ENCODE results near the gene UGT1A1.
A peak's percentile ranks its signal among the peaks of the same experiment; 100 is the strongest.
"Not testable (repeated sequence)": the region's sequence is repeated elsewhere in the genome, so short reads cannot be mapped to it uniquely, and the experiment has no call there.

UGT1A1 gene

GRCh38 chr2:233760043-233760442 is at the start of gene UGT1A1:
TSS of gene UGT1A1 (plus strand) at chr2:233760270. CDS start at chr2:233760288, 18 bp downstream.
- no peak for DNase-seq

GRCh38 chr2:233711312-233712008 is 48.6 kb upstream of the UGT1A1 start:
- DNase-seq: peak; percentile 7

DNA sequence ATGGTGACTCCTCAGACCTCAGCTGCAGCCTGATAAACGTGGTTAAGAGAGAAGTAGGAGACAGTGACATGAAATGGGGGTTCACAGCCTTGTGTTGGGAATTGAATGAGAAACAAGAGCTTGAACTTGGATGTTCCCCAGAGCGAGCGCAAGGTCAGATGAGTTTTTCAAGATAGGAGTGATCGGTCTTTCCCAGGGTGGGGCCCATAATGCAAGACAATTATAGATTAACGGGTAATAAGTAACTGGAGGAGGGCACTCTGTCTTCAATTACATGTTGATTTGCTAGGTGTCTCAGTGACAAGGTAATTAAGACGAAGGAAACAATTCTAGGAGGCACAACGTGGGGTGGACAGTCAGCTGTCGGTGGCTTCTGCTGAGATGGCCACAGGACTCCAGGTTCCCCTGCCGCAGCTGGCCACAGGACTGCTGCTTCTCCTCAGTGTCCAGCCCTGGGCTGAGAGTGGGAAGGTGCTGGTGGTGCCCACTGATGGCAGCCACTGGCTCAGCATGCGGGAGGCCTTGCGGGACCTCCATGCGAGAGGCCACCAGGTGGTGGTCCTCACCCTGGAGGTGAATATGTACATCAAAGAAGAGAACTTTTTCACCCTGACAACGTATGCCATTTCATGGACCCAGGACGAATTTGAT is 47.3 kb upstream of the UGT1A1 start, which contains the start of gene UGT1A5:
UGT1A5 (plus strand) TSS at position 297 of the 651 bp plus-strand sequence; CDS start at position 382, 85 bp downstream.
- no peak for DNase-seq

DNA sequence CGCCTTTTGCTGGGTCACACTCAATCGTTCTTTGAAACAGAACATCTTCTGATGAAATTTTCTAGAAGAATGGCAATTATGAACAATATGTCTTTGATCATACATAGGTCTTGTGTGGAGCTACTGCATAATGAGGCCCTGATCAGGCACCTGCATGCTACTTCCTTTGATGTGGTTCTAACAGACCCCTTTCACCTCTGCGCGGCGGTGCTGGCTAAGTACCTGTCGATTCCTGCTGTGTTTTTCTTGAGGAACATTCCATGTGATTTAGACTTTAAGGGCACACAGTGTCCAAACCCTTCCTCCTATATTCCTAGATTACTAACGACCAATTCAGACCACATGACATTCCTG is 46.8 kb upstream of the UGT1A1 start:
- DNase-seq: no peak

GRCh38 chr2:233714121-233714520 is 45.9 kb upstream of the UGT1A1 start:
- no peak for DNase-seq

DNA sequence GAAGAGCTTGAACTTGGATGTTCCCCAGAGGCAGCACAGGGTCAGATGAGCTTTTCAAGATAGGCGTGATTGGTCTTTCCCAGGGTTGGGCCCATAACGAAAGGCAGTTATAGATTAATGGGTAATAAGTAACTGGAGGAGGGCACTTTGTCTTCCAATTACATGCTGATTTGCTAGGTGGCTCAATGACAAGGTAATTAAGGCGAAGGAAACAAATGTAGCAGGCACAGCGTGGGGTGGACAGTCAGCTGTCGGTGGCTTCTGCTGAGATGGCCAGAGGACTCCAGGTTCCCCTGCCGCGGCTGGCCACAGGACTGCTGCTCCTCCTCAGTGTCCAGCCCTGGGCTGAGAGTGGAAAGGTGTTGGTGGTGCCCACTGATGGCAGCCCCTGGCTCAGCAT is 41.5 kb upstream of the UGT1A1 start, which contains the start of gene UGT1A4:
UGT1A4 (plus strand) TSS at position 185 of the 400 bp plus-strand sequence; CDS start at position 270, 85 bp downstream.
- no peak for DNase-seq

DNA sequence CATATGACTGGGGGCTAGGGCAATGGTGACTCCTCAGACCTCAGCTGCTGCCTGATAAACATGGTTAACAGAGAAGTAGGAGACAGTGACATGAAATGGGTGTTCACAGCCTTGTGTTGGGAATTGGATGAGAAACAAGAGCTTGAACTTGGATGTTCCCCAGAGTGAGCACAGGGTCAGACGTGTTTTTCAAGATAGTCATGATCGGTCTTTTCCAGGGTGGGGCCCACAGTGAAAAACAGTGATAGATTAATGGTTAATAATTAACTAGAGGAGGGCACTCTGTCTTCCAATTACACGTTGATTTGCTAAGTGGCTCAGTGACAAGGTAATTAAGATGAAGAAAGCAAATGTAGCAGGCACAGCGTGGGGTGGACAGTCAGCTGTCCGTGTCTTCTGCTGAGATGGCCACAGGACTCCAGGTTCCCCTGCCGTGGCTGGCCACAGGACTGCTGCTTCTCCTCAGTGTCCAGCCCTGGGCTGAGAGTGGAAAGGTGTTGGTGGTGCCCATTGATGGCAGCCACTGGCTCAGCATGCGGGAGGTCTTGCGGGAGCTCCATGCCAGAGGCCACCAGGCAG is 31.3 kb upstream of the UGT1A1 start, which contains the start of gene UGT1A3:
UGT1A3 (plus strand) TSS at position 320 of the 579 bp plus-strand sequence; CDS start at position 405, 85 bp downstream.
- no peak for DNase-seq

DNA sequence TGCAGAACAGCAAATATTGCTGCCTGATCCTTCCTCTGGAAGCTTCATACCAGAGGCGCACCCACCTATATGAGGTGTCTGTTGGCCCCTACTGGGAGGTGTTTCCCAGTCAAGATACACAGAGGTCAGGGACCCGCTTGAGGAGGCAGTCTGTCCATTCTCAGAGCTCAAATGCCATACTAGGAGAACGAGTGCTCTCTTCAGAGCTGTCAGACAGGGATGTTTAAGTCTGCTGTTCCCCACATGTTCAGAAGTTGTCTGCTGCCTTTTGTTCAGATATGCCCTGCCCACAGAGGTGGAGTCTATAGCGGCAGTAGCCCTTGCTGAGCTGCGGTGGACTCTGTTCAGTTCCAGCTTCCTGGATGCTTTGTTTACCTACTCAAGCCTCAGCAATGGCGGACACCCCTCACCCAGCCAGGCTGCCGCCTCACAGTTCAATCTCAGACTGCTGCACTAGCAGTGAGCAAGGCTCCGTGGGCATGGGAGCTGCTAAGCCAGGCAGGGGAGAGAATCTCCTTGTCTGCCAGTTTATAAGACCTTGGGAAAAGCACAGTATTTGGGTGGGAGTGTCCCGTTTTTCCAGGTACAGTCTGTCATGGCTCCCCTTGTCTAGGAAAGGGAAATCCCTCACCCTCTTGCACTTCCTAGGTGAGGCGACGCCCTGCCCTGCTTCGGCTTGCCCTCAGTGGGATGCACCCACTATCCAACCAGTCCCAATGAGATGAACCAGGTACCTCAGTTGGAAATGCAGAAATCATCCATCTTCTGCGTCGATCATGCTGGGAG is 23.0 kb upstream of the UGT1A1 start:
- not testable (repeated sequence) for DNase-seq

DNA sequence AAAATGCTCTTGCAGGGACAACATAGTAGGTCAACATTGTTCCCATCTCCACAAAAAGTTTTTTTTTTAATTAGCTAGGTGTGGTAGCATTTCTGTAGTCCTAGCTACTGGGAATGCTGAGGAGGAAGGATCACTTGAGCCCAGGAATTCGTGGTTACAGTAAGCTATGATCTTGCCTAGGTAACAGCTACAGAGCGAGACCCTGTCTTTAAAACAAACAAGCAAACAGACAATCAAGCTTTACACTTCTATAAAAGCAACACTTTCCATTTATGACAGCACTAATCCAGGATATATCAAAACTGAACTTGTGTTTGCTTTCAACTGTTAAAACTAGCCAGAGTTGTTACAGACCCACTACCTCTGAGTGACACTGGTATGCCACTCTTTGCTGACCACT is 19.2 kb upstream of the UGT1A1 start:
- no peak for DNase-seq

- DNase-seq: no peak
These were observed 16.4 kb upstream of the UGT1A1 start for GRCh38 chr2:233743464-233744259.

DNA sequence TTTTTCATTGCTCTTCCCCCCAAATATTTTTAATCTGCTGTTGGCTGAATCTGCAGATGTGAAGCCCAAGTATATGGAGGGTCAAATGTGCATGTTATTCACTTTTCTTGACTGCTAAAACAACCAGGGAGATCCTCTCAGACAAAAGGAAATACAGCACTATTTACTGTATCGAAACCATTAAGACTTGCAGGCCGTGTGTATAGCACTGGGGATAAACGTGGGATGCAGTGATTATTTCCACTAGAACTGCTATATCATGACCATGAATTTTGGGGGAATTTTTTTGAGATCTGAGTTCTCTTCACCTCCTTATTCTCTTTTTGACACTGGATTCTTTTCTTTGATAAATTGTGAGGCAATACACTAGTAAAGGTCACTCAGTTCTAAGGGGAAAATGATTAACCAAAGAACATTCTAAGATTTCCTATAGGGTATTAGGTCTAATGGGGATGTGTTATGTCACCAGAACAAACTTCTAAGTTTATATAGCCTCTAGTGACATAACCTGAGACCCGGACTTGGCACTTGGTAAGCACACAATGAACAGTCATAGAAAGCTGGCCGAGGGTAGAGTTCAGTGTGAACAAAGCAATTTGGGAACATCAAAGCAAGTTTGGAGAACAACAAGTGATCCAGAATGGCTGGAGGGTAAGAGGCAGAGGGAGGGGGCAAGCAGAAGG is 14.9 kb upstream of the UGT1A1 start:
- DNase-seq: no peak

- DNase-seq: not testable (repeated sequence)
These were observed 14.2 kb upstream of the UGT1A1 start for GRCh38 chr2:233745838-233746237.

- DNase-seq: no peak
These were observed 13.4 kb upstream of the UGT1A1 start for GRCh38 chr2:233746475-233747282.

DNA sequence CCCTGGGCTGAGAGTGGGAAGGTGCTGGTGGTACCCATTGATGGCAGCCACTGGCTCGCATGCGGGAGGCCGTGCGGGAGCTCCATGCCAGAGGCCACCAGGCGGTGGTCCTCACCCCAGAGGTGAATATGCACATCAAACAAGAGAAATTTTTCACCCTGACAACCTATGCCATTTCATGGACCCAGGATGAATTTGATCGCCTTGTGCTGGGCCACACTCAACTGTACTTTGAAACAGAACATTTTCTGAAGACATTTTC is 12.9 kb upstream of the UGT1A1 start:
- DNase-seq: no peak

DNA sequence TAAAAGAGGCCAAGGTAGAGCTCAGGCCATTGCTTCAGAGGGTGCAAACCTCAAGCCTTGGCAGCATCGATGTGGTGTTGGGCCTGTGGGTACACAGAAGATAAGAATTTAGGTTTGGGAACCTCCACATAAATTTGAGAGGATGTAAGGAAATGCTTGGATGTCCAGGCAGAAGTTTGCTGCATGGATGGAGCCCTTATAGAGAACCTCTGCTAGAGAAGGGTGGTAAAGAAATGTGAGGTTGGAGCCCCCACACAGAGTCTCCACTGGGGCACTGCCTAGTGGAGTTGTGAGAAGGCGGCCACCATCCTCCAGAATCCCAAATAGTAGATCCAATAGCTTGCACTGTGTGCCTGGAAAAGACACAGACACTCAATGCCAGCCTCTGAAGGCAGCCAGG is 9.4 kb upstream of the UGT1A1 start:
- not testable (repeated sequence) for DNase-seq

GRCh38 chr2:233751212-233752009 is 8.7 kb upstream of the UGT1A1 start:
- not testable (repeated sequence) for DNase-seq

- no peak for DNase-seq
These were observed 5.0 kb upstream of the UGT1A1 start for GRCh38 chr2:233754872-233755611.

DNA sequence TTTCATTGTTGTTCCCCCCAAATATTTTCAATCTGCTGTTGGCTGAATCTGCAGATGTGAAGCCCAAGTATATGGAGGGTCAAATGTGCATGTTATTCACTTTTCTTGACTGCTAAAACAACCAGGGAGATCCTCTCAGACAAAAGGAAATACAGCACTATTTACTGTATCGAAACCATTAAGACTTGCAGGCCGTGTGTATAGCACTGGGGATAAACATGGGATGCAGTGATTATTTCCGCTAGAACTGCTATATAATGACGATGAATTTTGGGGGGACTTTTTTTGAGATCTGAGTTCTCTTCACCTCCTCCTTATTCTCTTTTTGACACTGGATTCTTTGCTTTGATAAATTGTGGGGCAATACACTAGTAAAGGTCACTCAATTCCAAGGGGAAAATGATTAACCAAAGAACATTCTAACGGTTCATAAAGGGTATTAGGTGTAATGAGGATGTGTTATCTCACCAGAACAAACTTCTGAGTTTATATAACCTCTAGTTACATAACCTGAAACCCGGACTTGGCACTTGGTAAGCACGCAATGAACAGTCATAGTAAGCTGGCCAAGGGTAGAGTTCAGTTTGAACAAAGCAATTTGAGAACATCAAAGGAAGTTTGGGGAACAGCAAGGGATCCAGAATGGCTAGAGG is 3.5 kb upstream of the UGT1A1 start:
- no peak for DNase-seq

DNA sequence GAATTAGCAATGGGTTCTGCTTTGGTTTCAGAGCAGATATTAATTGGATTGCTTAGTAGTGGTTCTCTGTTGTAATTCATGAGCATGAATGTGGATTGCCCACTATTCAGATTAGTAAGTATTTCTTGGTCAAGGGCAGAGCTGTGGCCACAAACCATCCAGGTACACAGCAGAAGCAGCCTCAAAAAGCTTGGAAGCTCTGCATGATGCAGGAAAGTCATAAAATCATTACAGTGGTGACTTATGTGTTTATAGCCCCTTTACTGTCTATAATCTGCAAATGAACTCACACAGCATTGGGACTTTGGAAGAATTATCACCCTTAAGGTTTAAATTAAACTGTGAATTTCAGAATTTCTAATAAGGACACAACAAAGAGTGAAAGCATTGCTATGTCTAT is 1.9 kb upstream of the UGT1A1 start:
- no peak for DNase-seq

All from GDM1 (cell line).